Loucy (cell line): ENCODE results near the gene PSEN1.

Experiments
- EZH2phosphoT487 ChIP-seq: fragments of 200-600 bp; IDR thresholded peaks from 2 replicates; pipeline ENCODE4 v1.6.1; 2018; ENCODE audit warnings: antibody characterized with exemption, mild to moderate bottlenecking, moderate library complexity, borderline replicate concordance
- TF ChIP-seq, protein P1 (sequence below): fragments of 200-600 bp; sonication (generic); conservative IDR thresholded peaks from 2 replicates; pipeline ENCODE4 v1.5.1; 2014; ENCODE audit warnings: mild to moderate bottlenecking, antibody characterized with exemption, low read length

GRCh38 chr14:73172500-73172899 lies 36.2 kb downstream of the PSEN1 start:
- TF ChIP-seq, protein P1, sequence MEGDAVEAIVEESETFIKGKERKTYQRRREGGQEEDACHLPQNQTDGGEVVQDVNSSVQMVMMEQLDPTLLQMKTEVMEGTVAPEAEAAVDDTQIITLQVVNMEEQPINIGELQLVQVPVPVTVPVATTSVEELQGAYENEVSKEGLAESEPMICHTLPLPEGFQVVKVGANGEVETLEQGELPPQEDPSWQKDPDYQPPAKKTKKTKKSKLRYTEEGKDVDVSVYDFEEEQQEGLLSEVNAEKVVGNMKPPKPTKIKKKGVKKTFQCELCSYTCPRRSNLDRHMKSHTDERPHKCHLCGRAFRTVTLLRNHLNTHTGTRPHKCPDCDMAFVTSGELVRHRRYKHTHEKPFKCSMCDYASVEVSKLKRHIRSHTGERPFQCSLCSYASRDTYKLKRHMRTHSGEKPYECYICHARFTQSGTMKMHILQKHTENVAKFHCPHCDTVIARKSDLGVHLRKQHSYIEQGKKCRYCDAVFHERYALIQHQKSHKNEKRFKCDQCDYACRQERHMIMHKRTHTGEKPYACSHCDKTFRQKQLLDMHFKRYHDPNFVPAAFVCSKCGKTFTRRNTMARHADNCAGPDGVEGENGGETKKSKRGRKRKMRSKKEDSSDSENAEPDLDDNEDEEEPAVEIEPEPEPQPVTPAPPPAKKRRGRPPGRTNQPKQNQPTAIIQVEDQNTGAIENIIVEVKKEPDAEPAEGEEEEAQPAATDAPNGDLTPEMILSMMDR = no peak
- TF ChIP-seq EZH2phosphoT487 = no peak
